Suprapubic skin (tissue), 3 donors: ENCODE measurements around the gene CPT1C.

Experiments used
- EP300 ChIP-seq: sonication (generic); formaldehyde crosslinking; IDR thresholded peaks from one replicate; pipeline ENCODE4 v1.6.1; 2017; ENCODE audit warnings: antibody characterized with exemption
- TF ChIP-seq, protein P1 (sequence below), 2 donors: fragments of 200-600 bp in 1 of 2; fragments of 450-650 bp in 1 of 2; sonication (generic) in 1 of 2; IDR thresholded peaks; one replicate each; pipeline ENCODE4 v1.5.1; 2016 to 2019; ENCODE audit warnings: antibody characterized with exemption in 2 of 2, mild to moderate bottlenecking in 1 of 2, moderate library complexity in 1 of 2

DNA sequence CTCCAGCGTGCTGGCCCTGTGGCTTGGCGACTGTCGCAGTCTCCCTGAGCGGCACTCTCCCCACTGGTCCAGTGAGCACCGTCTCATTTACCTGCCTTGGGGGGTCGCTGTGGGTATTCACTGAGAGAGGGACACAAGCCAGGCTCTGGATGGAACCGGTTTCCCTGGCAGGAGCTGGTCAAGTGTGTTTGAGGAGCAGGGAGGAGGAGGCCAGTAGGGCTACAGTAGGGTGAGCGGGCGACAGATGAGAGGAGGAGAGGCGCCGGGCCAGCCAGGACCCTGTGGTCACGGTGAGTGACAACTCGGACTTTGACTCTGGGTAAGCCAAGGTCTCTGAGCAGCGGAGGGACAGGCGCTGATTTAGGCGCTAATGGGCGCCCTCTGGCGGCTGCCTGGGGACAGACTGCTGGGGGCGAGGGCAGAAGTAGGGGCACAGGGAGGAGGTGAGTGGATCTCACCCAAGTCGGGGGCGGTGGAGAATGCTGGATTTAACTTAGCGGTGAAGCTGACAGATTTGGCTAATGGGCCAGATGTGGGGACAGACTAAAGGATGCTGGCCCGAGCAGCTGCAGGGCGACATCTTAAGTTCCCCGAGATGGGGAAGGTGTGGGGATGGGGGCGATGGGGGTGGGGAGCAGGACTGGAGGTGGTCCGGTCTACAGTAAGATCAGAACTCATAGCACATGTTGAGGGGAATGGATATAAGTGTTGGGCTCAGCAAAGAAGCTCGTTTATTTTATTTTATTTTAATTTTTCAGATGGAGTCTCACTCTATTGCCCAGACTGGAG, 18.6 kb upstream of the CPT1C start:
- no peak for TF ChIP-seq EP300
- TF ChIP-seq, protein P1, sequence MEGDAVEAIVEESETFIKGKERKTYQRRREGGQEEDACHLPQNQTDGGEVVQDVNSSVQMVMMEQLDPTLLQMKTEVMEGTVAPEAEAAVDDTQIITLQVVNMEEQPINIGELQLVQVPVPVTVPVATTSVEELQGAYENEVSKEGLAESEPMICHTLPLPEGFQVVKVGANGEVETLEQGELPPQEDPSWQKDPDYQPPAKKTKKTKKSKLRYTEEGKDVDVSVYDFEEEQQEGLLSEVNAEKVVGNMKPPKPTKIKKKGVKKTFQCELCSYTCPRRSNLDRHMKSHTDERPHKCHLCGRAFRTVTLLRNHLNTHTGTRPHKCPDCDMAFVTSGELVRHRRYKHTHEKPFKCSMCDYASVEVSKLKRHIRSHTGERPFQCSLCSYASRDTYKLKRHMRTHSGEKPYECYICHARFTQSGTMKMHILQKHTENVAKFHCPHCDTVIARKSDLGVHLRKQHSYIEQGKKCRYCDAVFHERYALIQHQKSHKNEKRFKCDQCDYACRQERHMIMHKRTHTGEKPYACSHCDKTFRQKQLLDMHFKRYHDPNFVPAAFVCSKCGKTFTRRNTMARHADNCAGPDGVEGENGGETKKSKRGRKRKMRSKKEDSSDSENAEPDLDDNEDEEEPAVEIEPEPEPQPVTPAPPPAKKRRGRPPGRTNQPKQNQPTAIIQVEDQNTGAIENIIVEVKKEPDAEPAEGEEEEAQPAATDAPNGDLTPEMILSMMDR (IDR thresholded peaks at IDR 0.05), result peak; percentile 50 to 91
